ENCODE data around the gene ARHGAP23. TPM values are rescaled to one million over a fixed set of nuclear protein-coding genes. Genes with fewer than 3 reads are reported as not detected.

Gene ARHGAP23
- total and polyA plus RNA-seq, 10 of the 15 experiments (the other 5 are each of a cell fraction or from before 2014, with no cell fraction given): 0.23 to 5.8 (median 2.1) TPM

GRCh38 chr17:38421871-38422827 is 6.1 kb upstream of the ARHGAP23 start:
- no peak overlapping the region for H3K27ac ChIP-seq (ENCODE audit: control insufficient read depth, insufficient read depth)
- H2AFZ ChIP-seq (ENCODE audit: control insufficient read depth, low read depth, low read length): no peak overlapping the region
- ATAC-seq (no peak), FAIRE-seq (no peak), DNase-seq (ENCODE audit: low read depth, low spot score) (no peak)
- no peaks in the 10 kb centered on the region for H3K36me3 ChIP-seq (ENCODE audit: control insufficient read depth in 2 of 2, insufficient read depth in 2 of 2, low read length in 1 of 2)
- in situ Hi-C loops (cut with MboI) (no loop called here), intact Hi-C loops (cut with micrococcal nuclease; ENCODE audit: unreplicated experiment) (loop anchor here (2.0 to 10.0 kb wide), 2 partner anchors 71 to 163 kb away; no protein-coding TSS in a partner anchor)
- H4K20me1 ChIP-seq (ENCODE audit: control insufficient read depth, insufficient read depth): no peaks in the 10 kb centered on the region
- no peak overlapping the region for H3K9ac ChIP-seq (ENCODE audit: control insufficient read depth, insufficient read depth, low read length)
- CTCF ChIA-PET: interaction anchor here (0.7 to 4.7 kb wide), 12 partner anchors 10 to 246 kb away, joined by 3 to 31 read pairs (median 5); no protein-coding TSS in a partner anchor
- H3K4me3 ChIP-seq: no peak overlapping the region
- TF ChIP-seq MTA2 (IDR thresholded peaks at IDR 0.05; ENCODE audit: low read depth): no peak
- RAD21 ChIA-PET (ENCODE audit: unreplicated experiment): interaction anchor here (1.0 to 2.0 kb wide), 5 partner anchors 21 to 246 kb away, joined by 3 to 6 read pairs (median 4); no protein-coding TSS in a partner anchor
- BruUV-seq (replicated peaks): no TSS peak
- H3K4me2 ChIP-seq (ENCODE audit: control insufficient read depth, insufficient read depth): no peak overlapping the region
- H3K4me1 ChIP-seq (ENCODE audit: control insufficient read depth, insufficient read depth, low read length): peaks cover 3% of the 10 kb centered on the region
- SMC1A ChIA-PET (ENCODE audit: uncharacterized antibody, unreplicated experiment): interaction anchor here (1.0 to 2.1 kb wide), 3 partner anchors 10 to 73 kb away, joined by 5 to 11 read pairs (median 5); no protein-coding TSS in a partner anchor
- POLR2A ChIA-PET: interaction anchor here (0.6 kb wide), 1 partner anchor 441 kb away, joined by 4 read pairs; no protein-coding TSS in a partner anchor
- whole genome bisulfite sequencing (ENCODE audit: insufficient coverage, insufficient replicate concordance, low lambda C conversion rate, missing lambda C conversion rate): 50% methylated on average over 17 of the region's 17 CpGs
- no peaks in the 10 kb centered on the region for H3K79me2 ChIP-seq (ENCODE audit: control insufficient read depth, insufficient read depth, low read length)
- H3K9me3 ChIP-seq (replicated peaks; ENCODE audit: control insufficient read depth, insufficient read depth, low read length): no peaks in the 10 kb centered on the region
- peaks cover 4 to 6% of the 10 kb centered on the region in 2 experiments; a peak in 3 of 4 replicates for H3K27me3 ChIP-seq (replicated peaks in 1 of 2; ENCODE audit: control insufficient read depth in 2 of 2, insufficient read depth in 2 of 2, low read length in 1 of 2)

DNA sequence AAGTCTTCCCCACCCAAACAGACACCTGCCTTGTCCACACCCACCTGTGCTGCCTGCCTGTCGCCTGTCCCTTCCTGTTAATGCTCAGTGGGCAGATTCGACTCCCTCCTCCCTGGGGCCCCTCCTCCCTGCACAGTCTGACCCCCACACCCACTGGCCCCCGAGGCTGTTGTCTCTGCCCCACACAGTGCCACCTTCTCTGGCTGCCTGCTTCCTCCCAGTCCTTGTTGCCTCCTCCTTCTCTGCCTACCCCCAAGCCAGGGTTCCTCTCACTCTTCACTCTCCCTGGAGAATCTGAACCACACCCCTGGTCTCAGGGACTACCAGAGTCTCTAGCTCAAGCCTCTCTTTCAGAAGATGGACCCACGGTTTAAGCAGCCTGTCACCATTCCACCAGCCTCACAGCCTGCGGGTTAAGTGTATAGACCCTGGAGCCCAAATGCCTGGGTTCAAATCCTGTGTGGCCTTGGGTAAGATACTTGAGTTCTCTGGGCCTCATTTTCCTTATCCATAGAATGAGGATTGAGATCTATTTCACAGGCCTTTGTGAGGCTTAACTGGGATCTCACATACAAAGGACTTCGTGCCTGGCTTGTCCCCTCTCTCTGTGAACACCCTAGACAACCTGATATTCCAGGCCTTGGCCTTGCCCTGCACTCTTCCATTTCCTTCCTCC is 3.8 kb upstream of the ARHGAP23 start:
- in situ Hi-C loops (cut with MboI) (no loop called here), intact Hi-C loops (cut with micrococcal nuclease; ENCODE audit: unreplicated experiment) (loop anchor here (10.0 kb wide), 1 partner anchor 160 kb away; no protein-coding TSS in a partner anchor)
- H3K27ac ChIP-seq (ENCODE audit: control insufficient read depth, insufficient read depth): no peak overlapping the region
- no peak overlapping the region for H2AFZ ChIP-seq (ENCODE audit: control insufficient read depth, low read depth, low read length)
- ChIA-PET RAD21 (ENCODE audit: unreplicated experiment) (interaction anchor here (0.8 to 2.0 kb wide), 6 partner anchors 10 to 239 kb away, joined by 3 to 6 read pairs (median 3); no protein-coding TSS in a partner anchor), CTCF (interaction anchor here (0.6 to 4.7 kb wide), 27 partner anchors 13 to 310 kb away, joined by 3 to 31 read pairs (median 4); partner anchors contain the start of gene SOCS7), POLR2A (no interaction called here), SMC1A (ENCODE audit: uncharacterized antibody, unreplicated experiment) (interaction anchor here (0.7 to 1.5 kb wide), 7 partner anchors 12 to 242 kb away, joined by 3 to 12 read pairs (median 4); no protein-coding TSS in a partner anchor)
- H3K27me3 ChIP-seq (replicated peaks in 1 of 2; ENCODE audit: control insufficient read depth in 2 of 2, insufficient read depth in 2 of 2, low read length in 1 of 2): peaks cover 2 to 4% of the 10 kb centered on the region in 2 experiments; a peak in 2 of 4 replicates
- WGBS (ENCODE audit: insufficient coverage, insufficient replicate concordance, low lambda C conversion rate, missing lambda C conversion rate): 30% methylated on average over 5 of the region's 6 CpGs
- H3K9ac ChIP-seq (ENCODE audit: control insufficient read depth, insufficient read depth, low read length): no peak overlapping the region
- DNase-seq (ENCODE audit: low read depth, low spot score) (no peak), FAIRE-seq (no peak), ATAC-seq (no peak)
- H3K79me2 ChIP-seq (ENCODE audit: control insufficient read depth, insufficient read depth, low read length): no peaks in the 10 kb centered on the region
- H3K4me3 ChIP-seq: no peak overlapping the region
- TF ChIP-seq, protein P1, sequence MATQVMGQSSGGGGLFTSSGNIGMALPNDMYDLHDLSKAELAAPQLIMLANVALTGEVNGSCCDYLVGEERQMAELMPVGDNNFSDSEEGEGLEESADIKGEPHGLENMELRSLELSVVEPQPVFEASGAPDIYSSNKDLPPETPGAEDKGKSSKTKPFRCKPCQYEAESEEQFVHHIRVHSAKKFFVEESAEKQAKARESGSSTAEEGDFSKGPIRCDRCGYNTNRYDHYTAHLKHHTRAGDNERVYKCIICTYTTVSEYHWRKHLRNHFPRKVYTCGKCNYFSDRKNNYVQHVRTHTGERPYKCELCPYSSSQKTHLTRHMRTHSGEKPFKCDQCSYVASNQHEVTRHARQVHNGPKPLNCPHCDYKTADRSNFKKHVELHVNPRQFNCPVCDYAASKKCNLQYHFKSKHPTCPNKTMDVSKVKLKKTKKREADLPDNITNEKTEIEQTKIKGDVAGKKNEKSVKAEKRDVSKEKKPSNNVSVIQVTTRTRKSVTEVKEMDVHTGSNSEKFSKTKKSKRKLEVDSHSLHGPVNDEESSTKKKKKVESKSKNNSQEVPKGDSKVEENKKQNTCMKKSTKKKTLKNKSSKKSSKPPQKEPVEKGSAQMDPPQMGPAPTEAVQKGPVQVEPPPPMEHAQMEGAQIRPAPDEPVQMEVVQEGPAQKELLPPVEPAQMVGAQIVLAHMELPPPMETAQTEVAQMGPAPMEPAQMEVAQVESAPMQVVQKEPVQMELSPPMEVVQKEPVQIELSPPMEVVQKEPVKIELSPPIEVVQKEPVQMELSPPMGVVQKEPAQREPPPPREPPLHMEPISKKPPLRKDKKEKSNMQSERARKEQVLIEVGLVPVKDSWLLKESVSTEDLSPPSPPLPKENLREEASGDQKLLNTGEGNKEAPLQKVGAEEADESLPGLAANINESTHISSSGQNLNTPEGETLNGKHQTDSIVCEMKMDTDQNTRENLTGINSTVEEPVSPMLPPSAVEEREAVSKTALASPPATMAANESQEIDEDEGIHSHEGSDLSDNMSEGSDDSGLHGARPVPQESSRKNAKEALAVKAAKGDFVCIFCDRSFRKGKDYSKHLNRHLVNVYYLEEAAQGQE (IDR thresholded peaks at IDR 0.05; ENCODE audit: low read depth, low read length): no peak
- TF ChIP-seq SREBF2 (IDR thresholded peaks at IDR 0.05; ENCODE audit: low read length): no peak
- no TSS peak for BruUV-seq (replicated peaks)
- H3K4me1 ChIP-seq (ENCODE audit: control insufficient read depth, insufficient read depth, low read length): peaks cover 4% of the 10 kb centered on the region
- no peak overlapping the region for H3K4me2 ChIP-seq (ENCODE audit: control insufficient read depth, insufficient read depth)
- H3K9me3 ChIP-seq (replicated peaks; ENCODE audit: control insufficient read depth, insufficient read depth, low read length): no peaks in the 10 kb centered on the region
- no peaks in the 10 kb centered on the region for H3K36me3 ChIP-seq (ENCODE audit: control insufficient read depth in 2 of 2, insufficient read depth in 2 of 2, low read length in 1 of 2)
- no peaks in the 10 kb centered on the region for H4K20me1 ChIP-seq (ENCODE audit: control insufficient read depth, insufficient read depth)
